Stimulated activated CD8-positive, alpha-beta memory T cell treated with anti-CD3 and anti-CD28 coated beads, Interleukin-4, amount 100 ng/mL, for 1 hour (primary cell): Measurements from ENCODE around the gene TMED10.
A peak's percentile ranks its signal among the peaks of the same experiment; 100 is the strongest.

Experiments used
- DNase-seq, 2 donors: peaks; one replicate each; pipeline ENCODE4 v3.0.0-alpha.2; 2020; ENCODE audit warnings: low read depth in 2 of 2, low spot score in 1 of 2

Gene TMED10

GRCh38 chr14:75176142-75176820, at the start of gene TMED10:
Gene TMED10, minus strand, starts transcription at chr14:75176612. Its CDS starts 33 bp downstream, at chr14:75176579.
- DNase-seq = peak; percentile 88 to 90

DNA sequence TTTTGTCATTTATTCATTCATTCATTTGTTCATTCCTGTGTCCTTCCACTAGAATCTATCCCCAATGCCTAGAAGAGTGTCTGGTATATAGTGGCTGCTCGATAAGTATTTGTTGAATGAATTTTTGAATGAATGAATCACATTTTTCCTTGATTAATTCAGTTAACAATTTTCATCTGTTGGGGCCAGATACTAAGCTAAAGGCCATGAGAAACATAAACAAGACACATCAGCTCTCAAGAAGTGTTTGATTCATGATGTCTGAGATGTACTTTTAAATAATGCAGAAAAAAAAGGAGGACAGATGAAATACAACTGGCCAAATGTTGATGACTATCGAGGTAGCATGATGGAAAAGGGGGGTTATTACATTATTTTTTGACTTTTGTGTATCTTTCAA, 48.1 kb upstream of the TMED10 start:
- no peak for DNase-seq

GRCh38 chr14:75223664-75224154, 47.3 kb upstream of the TMED10 start:
- no peak for DNase-seq

- no peak for DNase-seq
Measured at GRCh38 chr14:75222208-75222701, 45.8 kb upstream of the TMED10 start.

GRCh38 chr14:75221797-75222196, 45.4 kb upstream of the TMED10 start:
- DNase-seq = no peak

DNA sequence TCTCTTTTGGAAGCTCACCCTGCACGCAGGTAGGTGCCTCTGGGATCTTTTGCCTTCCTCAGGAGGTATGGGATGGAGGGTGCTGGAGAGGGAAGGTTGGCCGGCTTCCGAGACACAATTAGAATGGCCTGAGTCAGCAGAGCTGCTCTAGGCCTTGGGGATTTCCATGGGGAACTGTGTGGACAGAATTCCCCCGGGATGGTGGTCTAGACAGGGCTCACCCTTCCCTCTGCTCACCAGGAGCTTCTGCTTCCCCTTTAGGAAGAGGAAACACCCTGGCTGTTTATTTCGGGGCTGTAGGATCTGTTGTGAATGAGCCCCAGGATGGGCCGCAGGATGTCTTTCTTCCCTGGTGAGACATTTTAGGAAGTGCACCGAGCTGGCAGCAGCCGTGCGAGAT, 43.7 kb upstream of the TMED10 start:
- DNase-seq = no peak

- DNase-seq = no peak
Measured at GRCh38 chr14:75217508-75218206, 41.2 kb upstream of the TMED10 start.

DNA sequence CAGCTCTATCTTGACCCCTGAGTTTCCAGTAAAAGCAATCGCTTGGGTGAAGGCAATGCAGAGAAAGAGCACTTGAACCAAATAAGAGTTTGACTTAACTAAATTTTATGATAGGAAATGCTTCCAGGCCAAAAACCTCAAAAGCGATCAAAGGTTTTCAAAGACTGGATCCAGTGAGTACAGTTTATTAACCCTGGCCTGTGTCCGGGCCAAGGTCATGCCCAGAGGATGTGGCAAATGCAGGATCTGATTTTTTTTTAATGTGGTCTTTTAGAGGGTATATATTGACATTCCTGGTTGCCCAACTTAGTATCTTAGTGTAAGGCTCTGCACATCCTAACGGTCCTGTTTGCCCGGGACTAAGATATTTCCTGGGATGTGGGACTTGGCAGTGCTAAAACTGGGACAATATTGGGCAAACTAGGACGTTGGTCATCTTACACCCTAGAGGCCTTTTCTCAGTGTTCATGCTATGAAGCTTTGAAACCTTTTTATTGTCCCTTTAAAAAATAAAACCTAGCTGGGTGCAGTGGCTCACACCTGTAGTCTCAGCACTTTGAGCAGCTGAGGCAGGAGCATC, 40.1 kb upstream of the TMED10 start:
- no peak for DNase-seq

DNA sequence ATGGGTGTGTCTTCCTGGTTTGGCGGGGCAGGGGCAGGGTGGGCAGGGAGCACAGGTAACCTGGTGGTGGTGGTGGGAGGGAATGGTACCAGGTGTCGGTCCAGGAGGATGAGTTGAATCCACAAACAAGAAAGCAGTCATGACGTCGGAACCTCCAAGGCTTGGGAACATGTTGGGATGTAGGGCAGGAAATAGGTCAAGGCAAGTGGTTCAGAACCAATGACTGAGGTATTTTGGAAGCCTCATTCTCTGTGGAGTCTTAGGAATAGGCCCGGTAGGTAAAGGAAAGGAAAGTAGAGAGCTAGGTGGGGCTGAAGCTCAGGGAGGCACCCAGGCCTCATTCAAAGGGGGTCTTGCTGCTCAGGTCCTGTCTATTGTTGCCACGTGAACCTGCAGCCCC, 39.1 kb upstream of the TMED10 start:
- DNase-seq = no peak

- no peak for DNase-seq
Measured at GRCh38 chr14:75214558-75214957, 38.1 kb upstream of the TMED10 start.

DNA sequence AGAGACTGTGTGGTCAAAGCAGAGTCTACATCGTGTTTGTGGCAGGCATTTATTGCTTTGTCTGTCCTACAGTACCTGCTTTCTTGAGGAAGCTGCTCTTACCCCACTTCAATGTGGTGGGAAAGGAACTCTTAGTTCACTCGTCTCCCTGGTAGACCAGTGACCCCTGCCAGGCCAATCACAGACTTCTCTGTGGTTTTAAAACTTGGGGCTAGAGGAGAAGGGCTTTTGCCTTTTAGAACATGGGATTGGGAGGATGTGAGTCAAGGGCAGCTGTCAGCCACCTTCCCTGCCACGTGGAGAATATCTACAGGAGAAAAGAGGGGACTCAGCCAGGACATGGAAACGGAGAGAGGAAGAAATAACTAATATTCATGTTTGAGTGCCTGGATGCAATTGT, 36.8 kb upstream of the TMED10 start:
- DNase-seq = no peak

- no peak for DNase-seq
Measured at GRCh38 chr14:75208843-75209242, 32.4 kb upstream of the TMED10 start.

- DNase-seq = no peak
Measured at GRCh38 chr14:75206190-75206589, 29.8 kb upstream of the TMED10 start.

DNA sequence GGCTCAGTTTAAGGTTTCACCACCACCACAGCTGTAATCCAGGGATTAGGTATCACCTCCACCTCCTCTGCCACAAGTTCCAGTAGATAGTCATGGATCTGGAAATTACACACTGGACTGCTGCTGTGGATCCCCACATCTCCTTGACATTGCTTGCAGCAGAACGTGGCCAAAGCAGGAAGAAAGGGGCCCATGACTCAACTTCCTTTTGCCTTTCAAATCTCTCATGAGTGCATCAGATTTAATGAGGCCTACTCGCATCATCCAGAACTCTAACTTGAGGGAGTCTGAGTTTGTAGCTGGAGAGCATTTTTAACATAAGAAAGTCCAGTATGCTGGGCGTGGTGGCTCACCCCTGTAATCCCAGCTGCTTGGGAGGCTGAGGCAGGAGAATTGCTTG, 29.2 kb upstream of the TMED10 start:
- no peak for DNase-seq

DNA sequence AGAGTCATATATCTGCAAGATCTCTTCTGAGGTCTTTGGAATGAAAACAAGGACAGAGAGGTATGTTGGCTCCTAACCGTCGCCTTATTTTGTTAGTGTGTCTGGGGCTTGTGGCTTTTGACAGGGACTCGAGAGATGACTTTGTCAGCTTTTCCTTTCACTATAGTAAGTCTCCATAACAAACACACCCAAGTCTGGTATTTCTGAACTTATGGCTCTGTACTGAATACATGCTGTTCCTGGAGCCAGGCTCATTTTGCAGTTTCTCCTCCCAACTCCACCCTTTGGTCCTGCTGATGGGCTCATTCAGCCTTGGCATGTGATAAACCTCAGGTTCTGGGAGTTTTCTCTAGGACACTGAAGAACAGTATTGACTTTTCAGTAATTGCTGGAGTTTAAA, 27.7 kb upstream of the TMED10 start:
- DNase-seq = no peak

DNA sequence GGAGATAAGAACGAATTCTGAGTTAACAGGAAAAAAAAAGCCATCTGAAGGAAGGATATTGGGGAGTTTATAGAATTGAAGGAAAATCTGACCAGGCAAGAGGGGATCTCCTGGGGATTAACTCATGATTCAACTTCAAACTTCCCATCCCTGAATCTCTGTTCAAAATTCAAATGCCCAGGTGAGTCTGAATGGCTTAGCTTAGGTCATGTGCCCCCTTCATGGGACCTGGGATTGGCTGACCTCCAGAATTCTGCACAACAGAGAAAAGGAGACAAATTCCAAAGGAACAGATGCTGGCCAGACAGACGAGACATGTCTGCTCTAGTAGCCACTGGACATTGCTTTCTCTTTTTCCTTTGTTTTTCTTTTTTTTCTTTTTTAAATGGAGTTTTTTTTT, 26.2 kb upstream of the TMED10 start:
- DNase-seq = no peak

DNA sequence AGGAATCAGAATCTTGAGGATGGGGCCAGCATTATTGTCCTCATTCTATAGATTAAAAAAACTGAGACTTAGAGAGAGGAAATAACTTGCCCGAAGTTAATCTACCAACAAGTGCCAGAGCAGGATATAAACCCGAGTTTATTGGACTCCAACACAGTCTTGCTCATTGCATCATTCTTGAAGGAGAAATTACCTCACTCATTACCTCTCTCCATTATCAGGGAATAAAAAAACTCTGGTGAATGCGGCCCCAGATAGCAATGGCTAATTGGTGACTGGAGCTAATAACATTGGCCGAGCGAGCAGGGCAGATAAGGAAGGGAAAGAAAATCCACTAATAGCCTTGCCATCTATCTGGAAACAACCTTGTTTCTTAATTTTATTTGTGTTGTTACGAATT, 24.7 kb upstream of the TMED10 start:
- no peak for DNase-seq

DNA sequence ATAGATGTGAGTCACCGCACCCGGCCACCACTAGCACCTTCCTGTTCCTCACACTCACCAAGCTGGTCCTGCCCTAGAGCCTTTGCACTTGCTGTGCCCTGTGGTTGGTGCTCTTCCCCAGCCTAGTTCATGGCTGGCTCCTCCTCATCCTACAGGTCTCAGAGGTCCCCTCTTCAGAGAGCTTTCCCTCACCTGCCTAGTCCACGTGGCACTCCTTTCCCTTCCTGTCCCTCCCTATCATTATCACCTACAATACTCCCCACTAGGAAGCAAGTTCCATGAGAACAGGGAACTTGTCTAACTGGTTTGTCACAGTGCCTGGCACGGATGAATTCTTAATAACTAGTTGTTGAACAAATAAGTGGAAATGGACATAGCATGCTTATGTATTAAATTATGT, 24.0 kb upstream of the TMED10 start:
- no peak for DNase-seq

GRCh38 chr14:75198291-75198933, 22.0 kb upstream of the TMED10 start:
- DNase-seq = no peak

DNA sequence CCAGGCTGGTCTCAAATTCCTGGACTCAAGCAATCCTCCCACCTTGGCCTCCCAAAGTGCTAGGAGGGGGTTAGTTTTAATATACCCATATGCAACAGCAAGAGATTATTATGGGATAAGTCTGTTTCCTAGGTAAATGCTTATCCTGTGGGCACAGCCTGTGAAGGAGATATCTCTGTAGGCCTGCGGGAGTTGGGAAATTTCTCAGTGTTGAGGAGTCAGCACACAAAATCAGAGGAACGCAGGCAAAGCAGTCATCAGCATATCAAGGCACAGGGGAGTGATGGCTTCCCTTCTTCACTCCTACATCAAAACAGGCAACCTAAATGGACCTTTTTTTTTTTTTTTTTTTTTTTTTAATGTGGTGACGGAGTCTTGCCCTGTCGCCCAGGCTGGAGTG, 20.9 kb upstream of the TMED10 start:
- DNase-seq = no peak

DNA sequence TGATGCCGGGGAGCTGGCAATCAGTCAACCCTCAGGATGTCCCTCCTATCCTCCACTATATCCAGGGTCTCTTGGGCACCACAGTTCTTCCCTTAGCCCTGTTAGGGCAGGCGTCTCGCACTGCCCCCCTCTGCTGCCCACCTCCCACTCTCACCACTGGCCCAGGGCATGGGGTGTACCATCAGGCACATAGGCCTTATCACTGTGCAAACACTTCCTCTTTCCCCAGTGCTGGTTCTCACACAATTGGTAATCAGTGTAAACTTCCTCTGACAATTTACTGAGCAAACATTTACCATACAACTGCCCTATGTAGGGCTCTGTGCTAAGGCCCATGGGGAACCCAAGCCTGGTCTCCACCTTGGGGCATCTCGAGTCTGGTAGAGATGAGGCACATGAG, 20.1 kb upstream of the TMED10 start:
- DNase-seq = no peak

GRCh38 chr14:75196064-75196463, 19.7 kb upstream of the TMED10 start:
- no peak for DNase-seq
